OCI-LY7 (cell line): Measurements from ENCODE around the gene CECR2.

Experiments
- EZH2phosphoT487 ChIP-seq: fragments of 200-600 bp; sonication (generic); IDR thresholded peaks from 2 replicates; pipeline ENCODE4 v1.6.1; 2018; ENCODE audit warnings: low read depth, borderline replicate concordance, mild to moderate bottlenecking, mixed run types, antibody characterized with exemption, low read length, moderate library complexity, mixed read lengths
- TF ChIP-seq, protein P1 (sequence below): fragments of 200-600 bp; sonication (generic); conservative IDR thresholded peaks from 2 replicates; pipeline ENCODE4 v1.5.1; 2014; ENCODE audit warnings: mild to moderate bottlenecking, antibody characterized with exemption, low read length, moderate library complexity, mixed read lengths

- TF ChIP-seq, protein P1, sequence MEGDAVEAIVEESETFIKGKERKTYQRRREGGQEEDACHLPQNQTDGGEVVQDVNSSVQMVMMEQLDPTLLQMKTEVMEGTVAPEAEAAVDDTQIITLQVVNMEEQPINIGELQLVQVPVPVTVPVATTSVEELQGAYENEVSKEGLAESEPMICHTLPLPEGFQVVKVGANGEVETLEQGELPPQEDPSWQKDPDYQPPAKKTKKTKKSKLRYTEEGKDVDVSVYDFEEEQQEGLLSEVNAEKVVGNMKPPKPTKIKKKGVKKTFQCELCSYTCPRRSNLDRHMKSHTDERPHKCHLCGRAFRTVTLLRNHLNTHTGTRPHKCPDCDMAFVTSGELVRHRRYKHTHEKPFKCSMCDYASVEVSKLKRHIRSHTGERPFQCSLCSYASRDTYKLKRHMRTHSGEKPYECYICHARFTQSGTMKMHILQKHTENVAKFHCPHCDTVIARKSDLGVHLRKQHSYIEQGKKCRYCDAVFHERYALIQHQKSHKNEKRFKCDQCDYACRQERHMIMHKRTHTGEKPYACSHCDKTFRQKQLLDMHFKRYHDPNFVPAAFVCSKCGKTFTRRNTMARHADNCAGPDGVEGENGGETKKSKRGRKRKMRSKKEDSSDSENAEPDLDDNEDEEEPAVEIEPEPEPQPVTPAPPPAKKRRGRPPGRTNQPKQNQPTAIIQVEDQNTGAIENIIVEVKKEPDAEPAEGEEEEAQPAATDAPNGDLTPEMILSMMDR = no peak
- no peak for TF ChIP-seq EZH2phosphoT487
Observed at GRCh38 chr22:17411213-17411612, 42.0 kb downstream of the CECR2 start.
